Rectal smooth muscle tissue (tissue), 1 donor: Measurements from ENCODE around the gene ELOVL6.
"Not testable (repeated sequence)": the region's sequence is repeated elsewhere in the genome, so short reads cannot be mapped to it uniquely, and the experiment has no call there.

Source experiments
- H3K27ac ChIP-seq: one replicate; pipeline ENCODE4 v1.7.0; 2013; ENCODE audit warnings: low read depth, low read length, inconsistent platforms
- H3K27me3 ChIP-seq: one replicate; pipeline ENCODE4 v1.7.0; 2013; ENCODE audit warnings: low read length; ENCODE audit not compliant: control insufficient read depth, insufficient read depth
- H3K36me3 ChIP-seq: one replicate; pipeline ENCODE4 v1.7.0; 2013; ENCODE audit warnings: low read length; ENCODE audit not compliant: control insufficient read depth, insufficient read depth
- H3K4me1 ChIP-seq: one replicate; pipeline ENCODE4 v1.7.0; 2013; ENCODE audit warnings: low read length; ENCODE audit not compliant: control insufficient read depth, insufficient read depth
- H3K4me3 ChIP-seq: one replicate; pipeline ENCODE4 v1.7.0; 2013; ENCODE audit warnings: low read length
- H3K9ac ChIP-seq: one replicate; pipeline ENCODE4 v1.7.0; 2013; ENCODE audit warnings: low read length

ELOVL6 gene

GRCh38 chr4:110170861-110171260 lies 27.6 kb downstream of the ELOVL6 start:
- H3K4me1 ChIP-seq, result no peaks in the 10 kb centered on the region
- no peak overlapping the region for H3K27ac ChIP-seq
- no peak overlapping the region for H3K9ac ChIP-seq
- no peak overlapping the region for H3K4me3 ChIP-seq
- no peaks in the 10 kb centered on the region for H3K36me3 ChIP-seq
- no peaks in the 10 kb centered on the region for H3K27me3 ChIP-seq

GRCh38 chr4:110165382-110166286 lies 32.8 kb downstream of the ELOVL6 start:
- Histone ChIP-seq H3K4me3 (no peak overlapping the region), H3K4me1 (no peaks in the 10 kb centered on the region), H3K27ac (no peak overlapping the region), H3K9ac (no peak overlapping the region), H3K27me3 (no peaks in the 10 kb centered on the region), H3K36me3 (no peaks in the 10 kb centered on the region)

DNA sequence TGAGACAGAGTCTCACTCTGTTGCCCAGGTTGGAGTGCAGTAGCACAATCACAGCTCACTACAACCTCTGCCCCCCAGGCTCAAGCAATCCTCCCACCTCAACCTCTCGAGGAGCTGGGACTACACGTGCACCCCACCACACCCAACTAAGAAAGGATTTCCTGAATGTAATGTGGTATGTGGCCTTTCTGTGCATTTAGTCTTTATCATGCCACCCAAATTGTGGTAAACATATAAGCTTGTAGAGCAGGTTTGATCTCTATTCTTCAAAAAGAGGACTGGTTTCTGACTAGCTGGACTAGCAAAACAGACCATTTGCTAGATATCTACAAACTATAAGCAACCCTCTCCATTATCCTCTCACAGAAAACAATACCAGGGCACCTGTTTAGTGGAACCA lies 33.6 kb downstream of the ELOVL6 start:
- no peak overlapping the region for H3K9ac ChIP-seq
- no peaks in the 10 kb centered on the region for H3K4me1 ChIP-seq
- no peaks in the 10 kb centered on the region for H3K36me3 ChIP-seq
- H3K27ac ChIP-seq, result no peak overlapping the region
- no peaks in the 10 kb centered on the region for H3K27me3 ChIP-seq
- H3K4me3 ChIP-seq, result no peak overlapping the region

- no peak overlapping the region for H3K4me3 ChIP-seq
- no peak overlapping the region for H3K9ac ChIP-seq
- no peaks in the 10 kb centered on the region for H3K4me1 ChIP-seq
- H3K36me3 ChIP-seq, result no peaks in the 10 kb centered on the region
- H3K27me3 ChIP-seq, result no peaks in the 10 kb centered on the region
- H3K27ac ChIP-seq, result no peak overlapping the region
Measured at GRCh38 chr4:110164251-110164650, 34.2 kb downstream of the ELOVL6 start.

- H3K27me3 ChIP-seq, result no peaks in the 10 kb centered on the region
- no peaks in the 10 kb centered on the region for H3K36me3 ChIP-seq
- no peak overlapping the region for H3K9ac ChIP-seq
- no peak overlapping the region for H3K27ac ChIP-seq
- no peaks in the 10 kb centered on the region for H3K4me1 ChIP-seq
- H3K4me3 ChIP-seq, result no peak overlapping the region
Measured at GRCh38 chr4:110163327-110164069, 34.9 kb downstream of the ELOVL6 start.

- H3K9ac ChIP-seq, result no peak overlapping the region
- H3K4me3 ChIP-seq, result no peak overlapping the region
- no peaks in the 10 kb centered on the region for H3K27me3 ChIP-seq
Measured at GRCh38 chr4:110160618-110161017, 37.8 kb downstream of the ELOVL6 start.

DNA sequence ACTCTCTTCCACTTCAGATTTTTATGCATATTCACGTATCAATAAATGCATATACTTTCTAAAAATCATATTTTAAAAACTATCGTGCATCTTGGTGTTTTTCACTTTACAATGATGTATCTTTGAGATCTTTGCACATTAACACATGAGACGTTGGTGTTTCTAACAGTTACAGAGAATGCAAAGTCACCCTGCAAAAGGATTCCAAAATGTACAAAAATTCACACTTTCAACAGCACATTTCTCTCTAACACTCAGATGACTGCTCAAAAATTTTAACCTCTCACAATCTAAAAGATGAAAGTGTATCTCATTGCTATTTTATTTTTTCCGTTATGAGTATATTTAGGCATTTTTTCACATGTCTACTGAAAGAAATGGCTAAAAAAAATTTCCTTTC lies 38.9 kb downstream of the ELOVL6 start:
- no peaks in the 10 kb centered on the region for H3K36me3 ChIP-seq

More at GRCh38 chr4:110160618-110161017, 37.8 kb downstream of the ELOVL6 start:
- Histone ChIP-seq H3K27ac (no peak overlapping the region), H3K36me3 (no peaks in the 10 kb centered on the region), H3K4me1 (no peaks in the 10 kb centered on the region)

GRCh38 chr4:110157580-110157979 lies 40.8 kb downstream of the ELOVL6 start:
- no peak overlapping the region for H3K9ac ChIP-seq
- H3K4me3 ChIP-seq, result no peak overlapping the region
- no peak overlapping the region for H3K27ac ChIP-seq
- no peaks in the 10 kb centered on the region for H3K36me3 ChIP-seq
- no peaks in the 10 kb centered on the region for H3K27me3 ChIP-seq
- H3K4me1 ChIP-seq, result no peaks in the 10 kb centered on the region

More for the DNA sequence above, 38.9 kb downstream of the ELOVL6 start:
- Histone ChIP-seq H3K4me3 (no peak overlapping the region), H3K27ac (no peak overlapping the region), H3K27me3 (no peaks in the 10 kb centered on the region), H3K4me1 (no peaks in the 10 kb centered on the region), H3K9ac (no peak overlapping the region)

- not testable (repeated sequence) for H3K4me3 ChIP-seq, H3K27me3 ChIP-seq, H3K36me3 ChIP-seq, H3K9ac ChIP-seq, H3K4me1 ChIP-seq, H3K27ac ChIP-seq
Measured at GRCh38 chr4:110157166-110157565, 41.2 kb downstream of the ELOVL6 start.

DNA sequence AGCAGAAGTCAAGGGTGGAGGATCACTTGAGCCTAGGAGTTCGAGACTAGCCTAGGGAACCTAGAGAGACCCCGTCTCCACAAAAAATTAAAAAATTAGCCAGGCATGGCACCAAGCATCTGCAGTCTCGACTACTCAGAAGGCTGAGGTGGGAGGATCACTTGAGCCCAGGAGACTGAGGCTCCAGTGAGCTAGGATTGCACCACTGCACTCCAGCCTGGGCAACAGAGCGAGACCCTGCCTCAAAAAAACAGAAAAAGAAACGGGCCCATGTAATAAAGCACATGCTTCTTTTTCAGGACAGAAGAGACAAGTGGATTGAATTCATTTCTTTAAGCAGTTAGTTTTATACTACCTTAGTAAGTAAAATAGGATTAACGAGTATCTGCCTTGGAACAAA lies 42.0 kb downstream of the ELOVL6 start:
- H3K4me1 ChIP-seq, result no peaks in the 10 kb centered on the region
- H3K36me3 ChIP-seq, result no peaks in the 10 kb centered on the region
- H3K4me3 ChIP-seq, result no peak overlapping the region
- H3K27me3 ChIP-seq, result no peaks in the 10 kb centered on the region
- no peak overlapping the region for H3K27ac ChIP-seq
- no peak overlapping the region for H3K9ac ChIP-seq

- no peaks in the 10 kb centered on the region for H3K27me3 ChIP-seq
- no peak overlapping the region for H3K9ac ChIP-seq
- no peak overlapping the region for H3K27ac ChIP-seq
- H3K4me1 ChIP-seq, result no peaks in the 10 kb centered on the region
- no peaks in the 10 kb centered on the region for H3K36me3 ChIP-seq
- H3K4me3 ChIP-seq, result no peak overlapping the region
Measured at GRCh38 chr4:110155654-110156053, 42.8 kb downstream of the ELOVL6 start.

DNA sequence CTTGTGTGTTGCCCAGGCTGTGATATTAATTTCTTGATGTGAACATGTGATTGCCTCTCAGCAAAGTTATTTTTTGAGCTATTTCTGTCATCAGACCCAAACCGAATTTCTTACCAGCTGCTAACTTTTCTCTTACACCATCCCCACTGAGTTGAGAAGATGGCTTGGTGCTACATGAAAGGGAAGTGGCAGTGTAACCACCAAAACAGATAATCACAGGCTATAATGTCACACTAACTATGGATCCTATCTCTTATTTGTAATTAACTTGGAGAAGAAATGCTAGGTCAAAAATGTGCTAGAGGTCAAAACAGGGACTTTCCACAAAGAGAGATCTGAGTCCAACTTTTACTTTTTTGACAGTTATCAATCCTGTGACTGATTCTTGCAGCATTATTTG lies 43.8 kb downstream of the ELOVL6 start:
- no peak overlapping the region for H3K9ac ChIP-seq
- H3K27ac ChIP-seq, result no peak overlapping the region
- no peak overlapping the region for H3K4me3 ChIP-seq
- no peaks in the 10 kb centered on the region for H3K36me3 ChIP-seq
- H3K27me3 ChIP-seq, result no peaks in the 10 kb centered on the region
- H3K4me1 ChIP-seq, result no peaks in the 10 kb centered on the region
